ENCODE results near the gene SNX33. TPM values are rescaled to one million over a fixed set of nuclear protein-coding genes. Genes with fewer than 3 reads are reported as not detected.
A peak's percentile ranks its signal among the peaks of the same experiment; 100 is the strongest.
"Not testable (repeated sequence)": the region's sequence is repeated elsewhere in the genome, so short reads cannot be mapped to it uniquely, and the experiment has no call there.

SNX33 gene
- total RNA-seq, 1 donor from 2014 or later: 12.7 TPM

GRCh38 chr15:75659928-75660645 lies 12.4 kb downstream of the SNX33 start:
- no peak for DNase-seq (ENCODE audit: low spot score)
- ATAC-seq: no peak

DNA sequence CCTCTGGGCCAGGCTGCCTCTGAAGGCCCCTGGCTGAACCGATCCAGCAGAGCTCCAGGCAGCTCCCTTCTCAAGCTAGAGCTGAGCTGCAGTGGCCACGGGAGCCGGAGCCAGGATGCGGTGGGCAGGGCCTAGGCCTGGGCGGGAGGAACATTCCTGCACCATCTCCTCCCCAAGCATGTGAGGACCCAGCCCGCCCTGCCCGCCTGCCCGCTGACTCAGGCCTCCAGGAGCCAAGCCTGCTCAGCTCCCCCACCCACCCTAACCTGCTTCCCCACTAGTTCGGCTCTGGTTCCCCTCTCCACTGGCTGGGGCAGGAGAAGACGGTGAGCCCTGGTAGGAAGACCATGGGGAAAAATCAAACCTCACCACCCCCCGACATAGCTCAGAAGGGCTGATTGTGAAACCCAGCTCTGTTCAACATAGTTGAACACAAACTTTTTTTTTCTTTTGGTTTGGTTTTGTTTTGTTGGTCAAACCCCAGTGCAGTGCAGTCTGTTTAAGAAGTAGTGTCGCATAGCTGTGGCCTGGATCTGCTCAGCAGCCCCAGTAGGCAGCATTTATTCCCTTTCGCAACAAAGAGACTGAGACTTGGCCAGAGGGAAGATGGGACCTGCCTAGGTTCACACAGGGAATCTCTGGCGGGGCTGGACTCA lies 13.5 kb downstream of the SNX33 start:
- peak; percentile 81 for ATAC-seq

DNA sequence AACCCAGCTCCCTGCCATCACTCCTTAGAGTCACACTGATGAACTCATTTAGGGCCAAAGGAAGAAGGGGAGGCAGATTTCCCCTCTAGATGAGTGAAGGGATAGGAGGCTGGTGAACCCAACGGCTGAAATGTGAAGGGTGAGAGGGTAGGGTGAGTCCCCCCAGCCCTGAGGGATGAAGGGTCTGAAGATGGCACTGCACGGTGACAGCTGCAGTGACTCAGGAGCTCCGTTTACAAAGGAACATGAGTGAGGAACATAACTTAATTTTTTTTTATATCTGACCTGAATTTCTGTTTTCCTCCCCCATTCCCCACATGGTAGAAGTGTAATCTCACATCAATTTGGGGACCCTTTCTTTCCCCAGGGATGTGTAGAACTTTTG lies 14.0 kb downstream of the SNX33 start:
- no peak for ATAC-seq

More for the DNA sequence above, 13.5 kb downstream of the SNX33 start:
- DNase-seq (ENCODE audit: low spot score): peak; percentile 76

DNA sequence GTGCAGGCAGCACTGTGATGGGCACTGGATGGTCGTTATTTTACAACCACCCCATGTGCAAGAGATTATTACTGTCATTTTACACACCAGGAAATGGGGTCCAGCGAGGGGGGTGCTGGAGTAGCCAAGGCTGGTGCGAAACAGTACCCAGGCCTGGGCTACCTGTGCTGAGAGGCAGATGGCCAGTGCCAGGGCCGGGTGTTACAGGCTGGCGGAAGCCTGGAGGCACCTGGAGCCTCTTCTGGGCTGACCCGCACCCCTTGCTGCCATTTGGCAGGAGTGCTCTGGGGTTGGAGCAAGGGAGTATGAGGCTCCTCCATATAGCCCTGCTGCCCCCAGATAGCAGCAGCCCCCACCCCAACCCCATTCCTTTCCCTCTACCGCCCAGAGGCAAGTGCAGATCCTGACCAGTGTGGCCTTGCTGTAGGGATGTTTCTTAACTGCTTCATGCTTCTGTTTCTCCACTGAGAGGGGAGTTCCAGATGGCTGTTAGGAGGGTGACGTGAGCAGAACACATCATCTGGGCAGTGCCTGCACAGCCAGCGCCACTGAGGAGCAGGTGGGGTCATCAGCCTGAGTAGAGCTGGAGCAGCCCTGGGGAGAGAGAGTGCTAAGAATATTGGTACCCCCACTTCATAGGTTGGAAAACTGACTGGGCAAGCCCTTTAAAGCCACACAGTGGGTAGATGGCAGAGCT lies 15.3 kb downstream of the SNX33 start:
- DNase-seq (ENCODE audit: low spot score) (no peak), ATAC-seq (no peak)

More for the DNA sequence above, 14.0 kb downstream of the SNX33 start:
- no peak for DNase-seq (ENCODE audit: low spot score)

DNA sequence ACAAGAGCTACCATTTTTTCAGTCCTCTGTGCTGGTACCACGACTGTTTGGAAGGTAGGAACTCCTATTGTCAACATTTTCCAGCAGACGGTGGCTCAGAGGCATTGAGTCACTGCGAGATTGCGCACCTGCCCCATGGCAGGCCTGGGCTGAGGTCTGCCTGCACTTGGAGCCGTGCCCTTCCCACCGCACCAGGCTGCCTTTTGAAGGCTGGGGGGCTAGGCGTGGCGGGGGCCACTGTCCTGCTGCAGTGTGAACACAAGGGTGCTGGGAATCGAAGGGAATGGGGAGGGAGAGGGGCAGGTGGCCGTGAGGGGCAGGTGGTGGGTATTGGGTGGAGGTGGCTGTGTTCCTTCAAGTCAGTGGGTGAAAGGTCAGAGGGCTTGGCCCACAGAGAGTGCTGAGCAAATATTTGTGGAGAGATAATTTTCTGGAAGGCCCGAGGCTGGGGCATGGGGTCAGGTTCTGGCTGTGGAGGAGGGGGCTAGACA lies 16.3 kb downstream of the SNX33 start:
- DNase-seq (ENCODE audit: low spot score): no peak
- peak; percentile 62 for ATAC-seq

DNA sequence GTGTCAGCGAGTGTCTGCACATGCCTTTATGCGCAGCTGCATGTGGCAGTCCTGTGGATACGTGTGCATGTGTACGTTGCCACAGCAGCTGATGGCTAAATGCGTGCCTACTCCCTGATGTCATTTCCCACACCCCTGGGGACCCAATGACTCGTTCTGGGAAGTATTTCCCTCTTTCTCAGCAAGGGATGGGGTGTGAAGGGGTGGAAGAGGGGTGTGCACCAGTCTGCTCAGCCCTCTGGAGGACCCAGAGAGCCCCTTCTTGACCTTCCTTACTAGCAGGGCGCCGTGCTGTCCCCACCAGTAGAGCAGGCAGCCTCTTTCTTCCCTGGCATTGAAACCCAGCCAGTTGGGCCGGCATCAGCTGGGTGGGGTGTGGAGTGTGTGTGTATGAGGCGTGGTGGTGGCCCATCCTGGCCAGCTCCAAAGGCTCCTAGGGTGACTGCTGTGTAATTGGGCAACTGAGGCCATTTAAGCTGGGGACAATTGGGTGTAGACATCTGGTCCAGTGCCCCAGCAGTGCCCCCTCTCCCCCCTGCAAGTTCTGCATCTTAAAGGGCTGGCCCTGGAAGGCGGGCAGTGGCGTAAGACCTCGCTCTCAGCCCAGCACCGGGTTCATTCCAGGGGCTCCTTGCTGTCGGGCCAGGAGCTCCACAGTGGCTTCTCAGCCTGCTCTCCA lies 19.2 kb downstream of the SNX33 start:
- ATAC-seq (no peak), DNase-seq (ENCODE audit: low spot score) (no peak)

DNA sequence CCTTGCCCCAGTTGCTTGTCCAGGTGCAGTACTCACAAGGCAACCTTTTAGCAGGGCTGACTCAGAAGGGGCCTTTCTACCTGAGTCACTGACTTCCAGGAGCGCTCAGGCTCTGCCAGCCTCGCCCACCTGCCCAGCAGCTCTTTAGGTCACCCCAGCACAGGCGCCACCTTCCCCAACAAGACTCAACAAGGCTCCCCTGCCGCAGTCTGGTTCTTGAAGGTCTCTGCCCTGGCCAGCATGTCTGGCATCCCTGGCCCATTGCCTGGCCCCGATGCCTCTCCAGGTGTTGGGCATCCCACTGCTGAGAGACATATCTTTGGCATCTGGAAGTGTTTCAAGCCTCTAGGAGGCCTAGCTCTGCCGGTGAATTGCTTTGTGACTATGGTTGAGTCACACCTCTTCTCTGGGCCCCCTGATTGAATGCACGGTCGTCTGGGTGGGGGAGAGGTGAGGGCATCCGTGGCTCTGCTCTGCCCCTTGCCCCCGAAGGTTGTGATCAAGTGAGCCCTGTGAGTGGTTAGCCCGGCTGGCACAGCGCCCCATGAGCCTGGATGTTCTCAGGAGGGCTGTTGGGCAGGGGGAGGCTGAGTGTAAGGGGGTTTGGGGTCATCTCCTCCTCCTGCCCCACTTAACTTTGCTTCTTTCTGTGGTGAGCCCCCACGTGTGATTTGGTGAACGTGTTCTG lies 21.6 kb downstream of the SNX33 start:
- no peak for DNase-seq (ENCODE audit: low spot score)
- no peak for ATAC-seq

- DNase-seq (ENCODE audit: low spot score) (no peak), ATAC-seq (no peak)
Measured at GRCh38 chr15:75669879-75670212, 22.1 kb downstream of the SNX33 start.

DNA sequence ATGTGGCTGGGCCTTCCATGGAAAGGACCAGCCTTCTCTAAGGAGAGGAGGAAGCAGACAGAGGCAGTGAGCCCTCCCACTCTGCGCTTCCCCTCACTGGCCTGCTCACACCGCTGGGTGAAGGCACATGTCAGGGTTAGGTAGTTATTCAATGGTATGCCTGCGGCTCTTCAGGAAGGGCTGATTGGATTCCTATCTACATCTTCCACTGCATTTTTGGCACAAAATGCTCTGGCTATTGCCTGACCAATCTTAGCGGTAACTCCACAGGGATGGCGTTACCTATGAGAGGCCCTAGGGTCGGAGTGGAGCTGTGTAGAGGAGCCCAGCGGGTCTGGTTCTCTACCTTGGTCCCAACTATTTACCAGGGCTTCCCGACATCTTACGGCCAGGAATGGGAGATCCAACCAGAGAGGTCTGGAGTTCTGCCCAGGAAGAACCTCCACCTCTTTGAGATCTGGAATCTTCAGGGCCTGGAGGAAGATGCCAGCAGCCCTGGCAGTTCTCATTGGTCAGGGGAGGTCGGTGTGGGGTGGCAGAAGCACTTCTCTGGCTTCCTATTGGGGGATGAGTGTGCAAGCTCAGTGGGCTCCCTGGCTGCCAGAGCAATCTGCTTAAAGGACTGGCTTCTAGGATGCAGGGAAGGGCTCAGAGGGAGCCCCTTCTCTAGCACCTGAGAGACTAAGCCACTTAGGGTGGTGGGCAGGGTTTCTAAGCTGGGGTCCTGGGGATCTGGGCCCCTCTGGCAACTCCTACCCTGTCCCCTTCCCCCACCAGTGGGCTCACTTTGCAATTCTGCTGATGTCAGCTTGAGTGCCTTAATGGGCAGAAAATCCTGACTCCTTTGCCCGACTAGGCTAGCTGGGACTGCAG lies 24.3 kb downstream of the SNX33 start:
- no peak for ATAC-seq
- no peak for DNase-seq (ENCODE audit: low spot score)

GRCh38 chr15:75672646-75673425 lies 25.1 kb downstream of the SNX33 start:
- no peak for DNase-seq (ENCODE audit: low spot score)
- no peak for ATAC-seq

GRCh38 chr15:75673426-75674235 lies 25.9 kb downstream of the SNX33 start:
- DNase-seq (ENCODE audit: low spot score): no peak
- ATAC-seq: peak; percentile 15

GRCh38 chr15:75674366-75674765 lies 26.7 kb downstream of the SNX33 start:
- ATAC-seq (no peak), DNase-seq (ENCODE audit: low spot score) (no peak)

GRCh38 chr15:75675579-75676404 lies 28.1 kb downstream of the SNX33 start:
- DNase-seq (ENCODE audit: low spot score) (no peak), ATAC-seq (peak; percentile 57)

- ATAC-seq (no peak), DNase-seq (ENCODE audit: low spot score) (no peak)
Measured at GRCh38 chr15:75676688-75677464, 29.2 kb downstream of the SNX33 start.

DNA sequence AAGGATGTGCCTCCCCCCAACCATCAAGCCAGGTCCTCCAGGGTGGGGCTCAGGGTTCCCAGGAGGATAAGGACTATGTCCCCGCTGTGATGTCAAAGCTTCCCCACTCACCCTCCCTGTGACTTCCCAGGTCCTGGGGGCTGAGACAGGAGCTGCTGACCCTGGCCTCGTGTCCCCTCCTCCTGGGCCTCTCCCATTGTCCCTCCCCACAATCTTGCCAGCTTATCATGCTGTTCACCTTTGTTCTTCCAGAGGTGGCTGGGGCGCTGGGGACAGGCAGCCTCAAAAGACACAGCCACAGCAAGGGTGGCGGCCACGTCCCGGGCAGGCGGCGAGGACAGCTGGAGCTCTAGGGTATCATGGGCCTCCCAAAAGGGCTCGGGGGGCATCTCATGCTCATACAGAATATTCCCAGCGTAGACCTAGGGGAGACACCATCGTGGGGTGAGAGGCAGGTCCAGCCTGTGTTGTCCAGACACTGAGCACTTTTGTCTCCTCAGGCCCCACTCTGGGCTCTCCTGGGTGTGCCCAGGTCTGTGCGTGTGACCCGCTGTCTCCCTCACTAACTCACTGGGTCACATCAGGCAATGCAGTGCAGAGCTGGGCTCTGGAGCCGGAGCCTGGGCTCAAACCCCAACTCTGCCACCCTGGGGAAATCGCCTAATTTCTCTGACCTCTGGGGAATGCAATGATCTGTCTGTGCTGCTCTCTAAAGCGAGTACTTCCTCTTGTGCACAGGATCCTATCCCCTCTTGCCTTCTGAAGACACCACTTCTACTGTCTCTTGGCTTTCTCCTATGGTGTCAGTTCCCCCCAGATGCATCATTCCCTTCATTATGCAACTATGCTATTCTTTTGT lies 30.0 kb downstream of the SNX33 start:
- no peak for ATAC-seq

GRCh38 chr15:75678324-75678690 lies 30.6 kb downstream of the SNX33 start:
- ATAC-seq; DNase-seq (ENCODE audit: low spot score): not testable (repeated sequence)

More for the DNA sequence above, 30.0 kb downstream of the SNX33 start:
- DNase-seq (ENCODE audit: low spot score): no peak

All from left lobe of liver (tissue), 2 donors.